Memory B cell (primary cell): ENCODE data around the gene ZNF692.
A peak's percentile ranks its signal among the peaks of the same experiment; 100 is the strongest.

ENCODE experiments used
- ATAC-seq: fragments of 150-1000 bp; cut with Tn5 transposase; 2 replicates; pipeline ENCODE4 v1.10.0; 2021; ENCODE audit warnings: low read depth, mild to moderate bottlenecking, moderate library complexity
- DNase-seq, 2 donors: peaks; one replicate each; pipeline ENCODE4 v3.0.0; 2022; ENCODE audit warnings: low spot score in 2 of 2
- H3K27ac Mint-ChIP-seq: one replicate; pipeline ENCODE4 v1.8.0; 2022; ENCODE audit warnings: mild to moderate bottlenecking, moderate library complexity, mixed read lengths
- H3K27me3 Mint-ChIP-seq: one replicate; pipeline ENCODE4 v1.8.0; 2022; ENCODE audit warnings: mixed read lengths
- H3K36me3 Mint-ChIP-seq: one replicate; pipeline ENCODE4 v1.8.0; 2022; ENCODE audit warnings: mild to moderate bottlenecking, mixed read lengths
- H3K4me1 Mint-ChIP-seq: one replicate; pipeline ENCODE4 v1.8.0; 2022; ENCODE audit warnings: mixed read lengths
- H3K4me3 Mint-ChIP-seq: one replicate; pipeline ENCODE4 v1.8.0; 2022; ENCODE audit warnings: mild to moderate bottlenecking, moderate library complexity, mixed read lengths
- H3K9me3 Mint-ChIP-seq: one replicate; pipeline ENCODE4 v1.8.0; 2022; ENCODE audit warnings: mixed read lengths

ZNF692 gene

GRCh38 chr1:248858891-248859889 lies at the start of gene ZNF692:
ZNF692 (minus strand) TSS chr1:248859085; CDS start chr1:248858309, 776 bp downstream.
- peak; percentile 95 to 96 for DNase-seq
- Mint-ChIP-seq H3K27ac (peak within 1 kb of the TSS; percentile 95), H3K27me3 (no peaks in the 10 kb centered on the region), H3K9me3 (no peaks in the 10 kb centered on the region), H3K36me3 (peaks cover 6% of the 10 kb centered on the region), H3K4me3 (peak within 1 kb of the TSS; percentile 82), H3K4me1 (peaks cover 47% of the 10 kb centered on the region)
- peak; percentile 88 for ATAC-seq

GRCh38 chr1:248906753-248907661 lies 48.1 kb upstream of the ZNF692 start:
- Mint-ChIP-seq H3K36me3 (peaks cover 10% of the 10 kb centered on the region), H3K9me3 (no peaks in the 10 kb centered on the region), H3K4me3 (peak overlapping the region; percentile 98), H3K27me3 (no peaks in the 10 kb centered on the region), H3K27ac (peak overlapping the region; percentile 90), H3K4me1 (peaks cover 31% of the 10 kb centered on the region)
- ATAC-seq, result peak; percentile 23
- DNase-seq, result no peak

GRCh38 chr1:248906009-248906752 lies 47.3 kb upstream of the ZNF692 start, which contains the start of gene PGBD2:
PGBD2 (plus strand) TSS chr1:248906235; CDS start chr1:248913863, 7,628 bp downstream.
- H3K4me1 Mint-ChIP-seq, result peaks cover 31% of the 10 kb centered on the region
- DNase-seq, result peak; percentile 95 to 97
- no peaks in the 10 kb centered on the region for H3K9me3 Mint-ChIP-seq
- no peaks in the 10 kb centered on the region for H3K27me3 Mint-ChIP-seq
- H3K27ac Mint-ChIP-seq, result peak within 1 kb of the TSS; percentile 90
- peak within 1 kb of the TSS; percentile 98 for H3K4me3 Mint-ChIP-seq
- peaks cover 10% of the 10 kb centered on the region for H3K36me3 Mint-ChIP-seq
- ATAC-seq, result peak; percentile 78

GRCh38 chr1:248905662-248906008 lies 46.8 kb upstream of the ZNF692 start:
- Mint-ChIP-seq H3K27me3 (peaks cover 2% of the 10 kb centered on the region), H3K36me3 (peaks cover 10% of the 10 kb centered on the region), H3K27ac (peak overlapping the region; percentile 90), H3K4me3 (peak overlapping the region; percentile 98), H3K4me1 (peaks cover 31% of the 10 kb centered on the region), H3K9me3 (no peaks in the 10 kb centered on the region)
- DNase-seq (no peak), ATAC-seq (no peak)

- no peak overlapping the region for H3K27ac Mint-ChIP-seq
Measured at GRCh38 chr1:248904437-248905216, 45.7 kb upstream of the ZNF692 start.

GRCh38 chr1:248901578-248901977 lies 42.7 kb upstream of the ZNF692 start:
- ATAC-seq, result no peak
- no peaks in the 10 kb centered on the region for H3K36me3 Mint-ChIP-seq
- no peak overlapping the region for H3K4me3 Mint-ChIP-seq
- H3K4me1 Mint-ChIP-seq, result peaks cover 6% of the 10 kb centered on the region
- DNase-seq, result no peak
- H3K9me3 Mint-ChIP-seq, result no peaks in the 10 kb centered on the region
- H3K27me3 Mint-ChIP-seq, result peaks cover 2% of the 10 kb centered on the region
- H3K27ac Mint-ChIP-seq, result no peak overlapping the region

More at GRCh38 chr1:248904437-248905216, 45.7 kb upstream of the ZNF692 start:
- no peak for DNase-seq
- no peak for ATAC-seq
- Mint-ChIP-seq H3K36me3 (peaks cover 10% of the 10 kb centered on the region), H3K9me3 (no peaks in the 10 kb centered on the region), H3K27me3 (peaks cover 2% of the 10 kb centered on the region), H3K4me3 (no peak overlapping the region), H3K4me1 (peaks cover 27% of the 10 kb centered on the region)

- no peak for ATAC-seq
- Mint-ChIP-seq H3K4me3 (no peak overlapping the region), H3K27ac (no peak overlapping the region), H3K27me3 (peaks cover 3% of the 10 kb centered on the region), H3K4me1 (peaks cover 4% of the 10 kb centered on the region), H3K36me3 (no peaks in the 10 kb centered on the region), H3K9me3 (no peaks in the 10 kb centered on the region)
- no peak for DNase-seq
Measured at GRCh38 chr1:248900637-248901036, 41.8 kb upstream of the ZNF692 start.

GRCh38 chr1:248897412-248898337 lies 38.8 kb upstream of the ZNF692 start:
- H3K36me3 Mint-ChIP-seq, result no peaks in the 10 kb centered on the region
- H3K4me1 Mint-ChIP-seq, result peaks cover 3% of the 10 kb centered on the region
- no peak overlapping the region for H3K4me3 Mint-ChIP-seq
- no peak overlapping the region for H3K27ac Mint-ChIP-seq
- DNase-seq, result no peak
- H3K9me3 Mint-ChIP-seq, result no peaks in the 10 kb centered on the region
- no peak for ATAC-seq
- peaks cover 6% of the 10 kb centered on the region for H3K27me3 Mint-ChIP-seq

- Mint-ChIP-seq H3K4me1 (peaks cover 9% of the 10 kb centered on the region), H3K27ac (no peak overlapping the region), H3K27me3 (peaks cover 9% of the 10 kb centered on the region), H3K36me3 (no peaks in the 10 kb centered on the region), H3K9me3 (no peaks in the 10 kb centered on the region), H3K4me3 (no peak overlapping the region)
- ATAC-seq, result no peak
- DNase-seq, result no peak
Measured at GRCh38 chr1:248894837-248895236, 36.0 kb upstream of the ZNF692 start.

- no peaks in the 10 kb centered on the region for H3K9me3 Mint-ChIP-seq
- H3K27ac Mint-ChIP-seq, result no peak overlapping the region
- ATAC-seq, result no peak
- H3K27me3 Mint-ChIP-seq, result peaks cover 9% of the 10 kb centered on the region
- H3K4me3 Mint-ChIP-seq, result no peak overlapping the region
- no peaks in the 10 kb centered on the region for H3K36me3 Mint-ChIP-seq
- H3K4me1 Mint-ChIP-seq, result peaks cover 9% of the 10 kb centered on the region
- DNase-seq, result no peak
Measured at GRCh38 chr1:248892590-248892989, 33.7 kb upstream of the ZNF692 start.

- H3K36me3 Mint-ChIP-seq, result no peaks in the 10 kb centered on the region
- peaks cover 12% of the 10 kb centered on the region for H3K4me1 Mint-ChIP-seq
- no peak overlapping the region for H3K4me3 Mint-ChIP-seq
- no peak for DNase-seq
- ATAC-seq, result no peak
- H3K27ac Mint-ChIP-seq, result no peak overlapping the region
- no peaks in the 10 kb centered on the region for H3K9me3 Mint-ChIP-seq
- peaks cover 9% of the 10 kb centered on the region for H3K27me3 Mint-ChIP-seq
Measured at GRCh38 chr1:248891758-248892157, 32.9 kb upstream of the ZNF692 start.
